Chondrocyte (in vitro differentiated cells): Measurements from ENCODE around the gene PSG11. TPM values are rescaled to one million over a fixed set of nuclear protein-coding genes. Genes with fewer than 3 reads are reported as not detected.
"Not testable (repeated sequence)": the region's sequence is repeated elsewhere in the genome, so short reads cannot be mapped to it uniquely, and the experiment has no call there.

Experiments
- DNase-seq: peaks from one replicate; pipeline ENCODE4 v3.0.0; 2021; ENCODE audit warnings: mixed read lengths, low spot score
- H3K27ac Mint-ChIP-seq: one replicate; pipeline ENCODE4 v1.8.0; 2021; ENCODE audit warnings: mild to moderate bottlenecking, moderate library complexity, mixed read lengths; ENCODE audit not compliant: unreplicated experiment
- H3K27me3 Mint-ChIP-seq: 2 replicates; pipeline ENCODE4 v1.8.0; 2021; ENCODE audit warnings: low read depth, mixed read lengths
- H3K36me3 Mint-ChIP-seq: 2 replicates; pipeline ENCODE4 v1.8.0; 2021; ENCODE audit warnings: low read depth, mixed read lengths
- H3K4me1 Mint-ChIP-seq: 2 replicates; pipeline ENCODE4 v1.8.0; 2021; ENCODE audit warnings: low read depth, mild to moderate bottlenecking, mixed read lengths
- H3K4me3 Mint-ChIP-seq: one replicate; pipeline ENCODE4 v1.8.0; 2021; ENCODE audit warnings: mild to moderate bottlenecking, moderate library complexity, mixed read lengths; ENCODE audit not compliant: unreplicated experiment
- H3K9me3 Mint-ChIP-seq: 2 replicates; pipeline ENCODE4 v1.8.0; 2021; ENCODE audit warnings: low read depth, mixed read lengths
- CTCF ChIP-seq: fragments of 200-600 bp; sonication (generic); IDR thresholded peaks from 2 replicates; pipeline ENCODE4 v1.5.0; 2021; ENCODE audit warnings: antibody characterized with exemption, mild to moderate bottlenecking, moderate library complexity
- total RNA-seq: library from RNA; stranded (reverse); gene quantifications from 3 replicates; pipeline ENCODE4 v1.2.1, GENCODE V29; 2021

Gene PSG11
- total RNA-seq, 1 donor from 2014 or later = not detected

- Mint-ChIP-seq H3K9me3 (peaks cover 51% of the 10 kb centered on the region), H3K36me3 (peaks cover 2% of the 10 kb centered on the region), H3K4me3 (no peak overlapping the region), H3K27me3 (no peaks in the 10 kb centered on the region), H3K27ac (no peak overlapping the region), H3K4me1 (no peaks in the 10 kb centered on the region)
- DNase-seq = no peak
- no peak for TF ChIP-seq CTCF
Measured at GRCh38 chr19:42989851-42990250, 36.4 kb downstream of the PSG11 start.

GRCh38 chr19:42989186-42989585 is 37.1 kb downstream of the PSG11 start:
- not testable (repeated sequence) for DNase-seq, H3K27me3 Mint-ChIP-seq, H3K36me3 Mint-ChIP-seq, H3K4me3 Mint-ChIP-seq, H3K27ac Mint-ChIP-seq, H3K4me1 Mint-ChIP-seq
- peaks cover 51% of the 10 kb centered on the region for H3K9me3 Mint-ChIP-seq

GRCh38 chr19:42988206-42988605 is 38.1 kb downstream of the PSG11 start:
- H3K27me3 Mint-ChIP-seq, H3K4me1 Mint-ChIP-seq, DNase-seq, H3K27ac Mint-ChIP-seq, H3K4me3 Mint-ChIP-seq, H3K36me3 Mint-ChIP-seq: not testable (repeated sequence)
- H3K9me3 Mint-ChIP-seq = peaks cover 45% of the 10 kb centered on the region

- H3K27ac Mint-ChIP-seq = no peak overlapping the region
- H3K36me3 Mint-ChIP-seq = peaks cover 3% of the 10 kb centered on the region
- no peaks in the 10 kb centered on the region for H3K27me3 Mint-ChIP-seq
- no peak for DNase-seq
- H3K4me1 Mint-ChIP-seq = no peaks in the 10 kb centered on the region
- peaks cover 48% of the 10 kb centered on the region for H3K9me3 Mint-ChIP-seq
- no peak for TF ChIP-seq CTCF
- no peak overlapping the region for H3K4me3 Mint-ChIP-seq
Measured at GRCh38 chr19:42985588-42985987, 40.7 kb downstream of the PSG11 start.

- not testable (repeated sequence) for H3K27me3 Mint-ChIP-seq, DNase-seq, H3K27ac Mint-ChIP-seq, H3K4me3 Mint-ChIP-seq, H3K4me1 Mint-ChIP-seq, H3K36me3 Mint-ChIP-seq
- H3K9me3 Mint-ChIP-seq = peaks cover 47% of the 10 kb centered on the region
Measured at GRCh38 chr19:42982111-42982510, 44.2 kb downstream of the PSG11 start.

- H3K9me3 Mint-ChIP-seq = peaks cover 48% of the 10 kb centered on the region
- H3K27me3 Mint-ChIP-seq, H3K27ac Mint-ChIP-seq, DNase-seq, H3K36me3 Mint-ChIP-seq, H3K4me3 Mint-ChIP-seq, H3K4me1 Mint-ChIP-seq: not testable (repeated sequence)
Measured at GRCh38 chr19:42971451-42971850, 54.8 kb downstream of the PSG11 start.

GRCh38 chr19:42965176-42965575 is 61.1 kb downstream of the PSG11 start:
- Mint-ChIP-seq H3K27me3 (no peaks in the 10 kb centered on the region), H3K36me3 (no peaks in the 10 kb centered on the region), H3K4me1 (no peaks in the 10 kb centered on the region), H3K9me3 (peaks cover 57% of the 10 kb centered on the region), H3K4me3 (no peak overlapping the region), H3K27ac (no peak overlapping the region)
- DNase-seq = no peak
- TF ChIP-seq CTCF = no peak
